Omental fat pad (tissue), 4 donors: ENCODE data around the gene UTS2B. TPM values are rescaled to one million over a fixed set of nuclear protein-coding genes. Genes with fewer than 3 reads are reported as not detected.

Experiments
- ATAC-seq: fragments of 150-250 bp; one replicate; pipeline ENCODE4 v1.9.1; 2016; ENCODE audit warnings: mild to moderate bottlenecking, moderate library complexity; ENCODE audit not compliant: low FRiP score
- DNase-seq: peaks from one replicate; pipeline ENCODE4 v3.0.0-alpha.2; 2019; ENCODE audit warnings: low spot score
- CTCF ChIP-seq, 3 donors: fragments of 450-650 bp; IDR thresholded peaks; one replicate each; pipeline ENCODE4 v1.5.1; 2016 to 2017; ENCODE audit warnings: antibody characterized with exemption in 3 of 3, mild to moderate bottlenecking in 3 of 3, moderate library complexity in 2 of 3
- total RNA-seq, 4 donors: library from RNA; depleted of rRNA; stranded (reverse); fragments of >200 nt; gene quantifications; one replicate each; pipeline ENCODE4 v1.1.0, GENCODE V29; 2016

The UTS2B gene
- total RNA-seq, 4 donors from 2014 or later, result 0.24 to 1.3 (median 1.00) TPM

DNA sequence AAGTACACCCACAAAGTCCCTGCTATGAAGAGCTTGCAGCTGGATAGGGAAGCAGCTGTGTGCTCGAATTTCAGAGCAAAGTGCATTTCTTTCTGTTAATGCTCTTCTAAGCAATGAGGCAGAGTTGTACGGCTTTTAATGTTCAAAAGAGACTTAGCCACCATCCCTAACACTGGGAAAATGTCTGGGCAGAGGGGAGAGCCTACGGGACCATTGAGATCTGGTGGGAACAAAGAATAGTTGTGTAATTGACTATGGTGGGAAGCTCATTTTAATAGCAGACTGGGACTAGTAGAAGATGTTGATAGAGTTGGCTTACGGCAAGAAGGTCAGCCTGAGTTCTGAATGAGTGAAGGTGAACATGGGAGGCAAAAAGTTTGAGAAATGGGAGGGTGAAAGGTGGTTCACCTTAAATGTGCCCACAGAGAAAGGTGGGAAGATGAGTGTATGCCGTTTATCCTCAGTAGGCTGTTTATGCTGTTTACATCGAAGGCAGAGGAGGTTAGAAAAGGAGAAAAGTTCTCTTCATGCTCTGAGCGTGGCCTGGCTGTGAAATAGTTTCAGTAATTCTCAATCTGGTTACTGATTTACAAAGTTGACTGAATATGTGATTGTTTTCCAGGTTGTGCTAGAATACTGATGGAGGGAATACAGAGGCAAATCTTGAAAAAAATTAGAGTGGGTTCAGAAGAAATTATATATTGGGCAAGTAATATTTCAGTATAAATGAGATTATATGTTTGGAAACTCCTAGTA, 22.9 kb upstream of the UTS2B start:
- DNase-seq, result no peak
- no peak for TF ChIP-seq CTCF (IDR thresholded peaks at IDR 0.05)
- no peak for ATAC-seq

DNA sequence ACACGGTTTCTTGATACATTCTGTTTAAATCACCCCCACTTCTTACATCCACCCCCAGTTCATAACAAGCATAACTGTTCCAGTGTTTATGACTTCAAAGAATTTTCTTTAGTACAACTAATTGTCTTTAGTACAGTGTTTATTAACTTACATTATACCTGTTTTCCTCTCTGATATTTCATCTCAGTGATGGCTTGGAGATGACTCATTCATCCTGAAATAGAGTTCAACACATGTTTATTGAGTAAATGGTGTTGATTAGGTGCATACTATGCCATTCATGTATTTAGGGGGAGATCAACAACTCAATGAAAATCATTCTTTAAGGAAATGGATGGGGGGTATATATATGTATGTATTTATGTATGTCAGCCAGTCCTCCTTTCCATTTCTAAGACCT, 21.7 kb upstream of the UTS2B start:
- ATAC-seq, result no peak
- TF ChIP-seq CTCF (IDR thresholded peaks at IDR 0.05), result no peak

GRCh38 chr3:191350396-191351090, 20.2 kb upstream of the UTS2B start:
- TF ChIP-seq CTCF (IDR thresholded peaks at IDR 0.05), result no peak
- no peak for DNase-seq
- ATAC-seq, result no peak

More for the DNA sequence above, 21.7 kb upstream of the UTS2B start:
- no peak for DNase-seq

DNA sequence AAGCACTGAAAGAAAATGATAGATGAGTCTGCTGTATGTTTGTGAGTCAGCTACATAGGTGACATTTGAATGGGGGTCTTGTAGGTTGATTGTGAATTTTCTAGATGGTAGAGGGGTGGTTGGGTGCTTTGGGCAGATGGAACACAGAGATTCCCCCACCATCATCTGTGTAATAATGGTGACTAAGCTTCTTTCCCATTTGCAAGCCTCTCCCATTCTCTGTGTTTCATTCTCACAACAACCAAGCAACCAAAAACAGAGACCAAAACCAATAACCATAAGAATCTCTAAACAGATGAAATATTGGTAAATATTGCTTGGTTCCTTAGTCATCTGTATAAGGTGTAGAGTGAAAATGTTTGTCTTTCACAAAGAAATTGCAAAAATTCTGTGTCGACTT, 17.8 kb upstream of the UTS2B start:
- DNase-seq (no peak), ATAC-seq (no peak)
- no peak for TF ChIP-seq CTCF (IDR thresholded peaks at IDR 0.05)

DNA sequence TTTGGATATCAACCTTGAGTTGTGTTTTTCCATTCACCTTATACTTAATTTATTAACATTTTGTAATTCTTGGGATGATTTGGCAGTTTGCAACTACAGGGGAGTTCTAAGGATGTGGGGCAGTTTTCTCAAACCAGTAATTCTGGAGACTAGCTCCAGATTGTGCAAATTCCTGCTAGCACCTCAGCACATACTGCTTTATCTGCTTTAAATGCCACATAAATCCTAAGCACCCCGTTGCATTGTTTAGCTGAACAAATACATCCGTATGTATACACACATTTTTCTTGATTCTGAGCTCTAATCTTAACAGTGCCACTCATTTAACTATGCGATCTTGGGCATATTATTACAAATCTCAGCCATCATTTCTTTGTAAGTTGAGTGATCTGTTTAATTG, 16.9 kb upstream of the UTS2B start:
- TF ChIP-seq CTCF (IDR thresholded peaks at IDR 0.05), result no peak
- ATAC-seq, result no peak

DNA sequence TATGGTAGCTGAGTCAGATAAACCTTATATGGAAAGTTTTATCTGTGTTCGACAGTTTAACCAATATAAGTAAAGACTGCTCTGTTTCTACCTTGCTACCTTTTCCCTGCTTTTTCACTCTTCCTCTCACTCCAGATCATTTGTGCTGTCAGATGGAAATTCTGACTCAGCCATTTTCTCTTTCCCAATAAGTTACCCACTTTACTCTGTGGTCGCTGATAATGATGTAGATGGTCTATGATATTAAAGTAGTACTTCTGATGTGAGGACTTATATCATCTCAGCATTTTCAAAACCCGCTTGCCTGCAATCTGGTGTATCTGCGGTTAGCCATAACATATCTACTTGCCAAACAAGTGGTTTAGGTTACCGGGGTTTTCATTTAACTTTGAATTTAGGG, 15.0 kb upstream of the UTS2B start:
- no peak for TF ChIP-seq CTCF (IDR thresholded peaks at IDR 0.05)
- DNase-seq, result no peak
- ATAC-seq, result no peak

More for the DNA sequence above, 16.9 kb upstream of the UTS2B start:
- DNase-seq, result no peak

GRCh38 chr3:191343913-191344312, 13.6 kb upstream of the UTS2B start:
- no peak for ATAC-seq
- no peak for DNase-seq
- no peak for TF ChIP-seq CTCF (IDR thresholded peaks at IDR 0.05)
